ENCODE measurements around the gene PREP.
"Not testable (repeated sequence)": the region's sequence is repeated elsewhere in the genome, so short reads cannot be mapped to it uniquely, and the experiment has no call there.

Gene PREP

GRCh38 chr6:105338350-105338983 lies 64.4 kb downstream of the PREP start:
- not testable (repeated sequence) for DNase-seq

GRCh38 chr6:105336986-105337385 lies 65.9 kb downstream of the PREP start:
- no peak for DNase-seq

- no peak for DNase-seq
These were observed 70.3 kb downstream of the PREP start for GRCh38 chr6:105332576-105332975.

GRCh38 chr6:105331927-105332326 lies 71.0 kb downstream of the PREP start:
- DNase-seq: no peak

- no peak for DNase-seq
These were observed 72.0 kb downstream of the PREP start for GRCh38 chr6:105330913-105331312.

GRCh38 chr6:105330364-105330763 lies 72.5 kb downstream of the PREP start:
- no peak for DNase-seq

- no peak for DNase-seq
These were observed 75.8 kb downstream of the PREP start for GRCh38 chr6:105326833-105327770.

- no peak for DNase-seq
These were observed 76.7 kb downstream of the PREP start for GRCh38 chr6:105326216-105326615.

- DNase-seq: no peak
These were observed 78.4 kb downstream of the PREP start for GRCh38 chr6:105324386-105324950.

GRCh38 chr6:105322499-105323225 lies 80.2 kb downstream of the PREP start:
- DNase-seq: no peak

- no peak for DNase-seq
These were observed 81.2 kb downstream of the PREP start for GRCh38 chr6:105321728-105322127.

GRCh38 chr6:105321207-105321606 lies 81.7 kb downstream of the PREP start:
- DNase-seq: no peak

GRCh38 chr6:105320765-105321164 lies 82.1 kb downstream of the PREP start:
- no peak for DNase-seq

GRCh38 chr6:105320271-105320670 lies 82.6 kb downstream of the PREP start:
- no peak for DNase-seq

GRCh38 chr6:105319331-105319730 lies 83.6 kb downstream of the PREP start:
- DNase-seq: no peak

GRCh38 chr6:105318660-105319059 lies 84.2 kb downstream of the PREP start:
- no peak for DNase-seq

- DNase-seq: no peak
These were observed 85.0 kb downstream of the PREP start for GRCh38 chr6:105317607-105318533.

- no peak for DNase-seq
These were observed 89.7 kb downstream of the PREP start for GRCh38 chr6:105313211-105313610.

GRCh38 chr6:105310947-105311346 lies 91.9 kb downstream of the PREP start:
- DNase-seq: no peak

- DNase-seq: no peak
These were observed 92.5 kb downstream of the PREP start for GRCh38 chr6:105310371-105310770.

- DNase-seq: no peak
These were observed 94.0 kb downstream of the PREP start for GRCh38 chr6:105308840-105309239.

- no peak for DNase-seq
These were observed 97.4 kb downstream of the PREP start for GRCh38 chr6:105305521-105305920.

Measured in AML-193 (cell line).